Measurements from ENCODE around the gene HMGB4. TPM values are rescaled to one million over a fixed set of nuclear protein-coding genes. Genes with fewer than 3 reads are reported as not detected.

HMGB4 gene
- total RNA-seq, 1 donor from 2014 or later, result not detected

DNA sequence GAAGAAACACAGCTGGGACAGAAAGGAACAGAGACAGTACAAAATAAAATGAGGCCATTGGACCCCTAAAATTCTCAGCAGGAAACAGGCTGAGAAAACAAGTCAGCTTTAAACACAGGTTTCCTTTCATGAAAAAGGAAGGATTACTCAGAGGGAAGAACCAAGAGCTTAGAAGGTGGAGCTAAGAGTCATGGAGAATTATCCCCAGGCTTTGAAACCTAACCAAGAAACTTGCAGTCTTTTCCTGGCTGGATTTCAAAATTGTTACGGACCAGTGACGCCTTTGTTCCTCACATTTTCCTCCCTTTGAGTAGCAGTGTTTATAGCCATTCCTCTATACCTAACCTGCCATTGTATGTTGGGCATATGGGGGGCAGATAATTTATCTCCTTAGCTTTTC is 8.8 kb downstream of the HMGB4 start:
- TF ChIP-seq, protein P1, sequence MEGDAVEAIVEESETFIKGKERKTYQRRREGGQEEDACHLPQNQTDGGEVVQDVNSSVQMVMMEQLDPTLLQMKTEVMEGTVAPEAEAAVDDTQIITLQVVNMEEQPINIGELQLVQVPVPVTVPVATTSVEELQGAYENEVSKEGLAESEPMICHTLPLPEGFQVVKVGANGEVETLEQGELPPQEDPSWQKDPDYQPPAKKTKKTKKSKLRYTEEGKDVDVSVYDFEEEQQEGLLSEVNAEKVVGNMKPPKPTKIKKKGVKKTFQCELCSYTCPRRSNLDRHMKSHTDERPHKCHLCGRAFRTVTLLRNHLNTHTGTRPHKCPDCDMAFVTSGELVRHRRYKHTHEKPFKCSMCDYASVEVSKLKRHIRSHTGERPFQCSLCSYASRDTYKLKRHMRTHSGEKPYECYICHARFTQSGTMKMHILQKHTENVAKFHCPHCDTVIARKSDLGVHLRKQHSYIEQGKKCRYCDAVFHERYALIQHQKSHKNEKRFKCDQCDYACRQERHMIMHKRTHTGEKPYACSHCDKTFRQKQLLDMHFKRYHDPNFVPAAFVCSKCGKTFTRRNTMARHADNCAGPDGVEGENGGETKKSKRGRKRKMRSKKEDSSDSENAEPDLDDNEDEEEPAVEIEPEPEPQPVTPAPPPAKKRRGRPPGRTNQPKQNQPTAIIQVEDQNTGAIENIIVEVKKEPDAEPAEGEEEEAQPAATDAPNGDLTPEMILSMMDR (IDR thresholded peaks at IDR 0.05; ENCODE audit: unreplicated experiment), result no peak
- Mint-ChIP-seq H3K4me3 (ENCODE audit: unreplicated experiment) (no peak overlapping the region), H3K4me1 (ENCODE audit: unreplicated experiment) (no peaks in the 10 kb centered on the region), H3K36me3 (ENCODE audit: low read depth, unreplicated experiment) (no peaks in the 10 kb centered on the region), H3K9me3 (ENCODE audit: unreplicated experiment) (no peaks in the 10 kb centered on the region), H3K27ac (ENCODE audit: unreplicated experiment) (no peak overlapping the region), H3K27me3 (ENCODE audit: unreplicated experiment) (no peaks in the 10 kb centered on the region)
- DNase-seq (ENCODE audit: low spot score), result no peak

DNA sequence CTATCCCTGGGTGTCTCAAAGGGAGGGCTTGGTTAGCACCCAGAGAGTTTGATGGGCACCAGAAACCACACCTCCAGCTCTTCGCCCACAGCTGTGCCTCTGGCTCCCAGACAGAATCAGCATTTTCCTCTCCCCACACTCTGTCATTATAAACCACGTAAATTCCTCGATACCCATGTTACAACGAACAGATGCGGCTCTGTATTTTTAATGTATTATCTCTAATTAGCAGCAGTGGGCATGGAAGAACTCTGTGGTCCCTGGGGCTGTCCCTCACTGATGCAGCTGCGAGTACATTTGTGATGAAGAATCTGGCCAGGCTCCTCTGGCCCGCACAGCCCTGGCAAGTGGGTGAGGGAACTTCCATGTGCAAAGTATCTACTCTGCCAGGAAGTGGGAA is 10.8 kb downstream of the HMGB4 start:
- H3K4me3 Mint-ChIP-seq (ENCODE audit: unreplicated experiment), result no peak overlapping the region
- TF ChIP-seq, protein P1 (IDR thresholded peaks at IDR 0.05; ENCODE audit: unreplicated experiment), result no peak
- no peak overlapping the region for H3K27ac Mint-ChIP-seq (ENCODE audit: unreplicated experiment)
- H3K27me3 Mint-ChIP-seq (ENCODE audit: unreplicated experiment), result no peaks in the 10 kb centered on the region
- no peaks in the 10 kb centered on the region for H3K36me3 Mint-ChIP-seq (ENCODE audit: low read depth, unreplicated experiment)
- no peaks in the 10 kb centered on the region for H3K4me1 Mint-ChIP-seq (ENCODE audit: unreplicated experiment)
- DNase-seq (ENCODE audit: low spot score), result no peak
- H3K9me3 Mint-ChIP-seq (ENCODE audit: unreplicated experiment), result no peaks in the 10 kb centered on the region

DNA sequence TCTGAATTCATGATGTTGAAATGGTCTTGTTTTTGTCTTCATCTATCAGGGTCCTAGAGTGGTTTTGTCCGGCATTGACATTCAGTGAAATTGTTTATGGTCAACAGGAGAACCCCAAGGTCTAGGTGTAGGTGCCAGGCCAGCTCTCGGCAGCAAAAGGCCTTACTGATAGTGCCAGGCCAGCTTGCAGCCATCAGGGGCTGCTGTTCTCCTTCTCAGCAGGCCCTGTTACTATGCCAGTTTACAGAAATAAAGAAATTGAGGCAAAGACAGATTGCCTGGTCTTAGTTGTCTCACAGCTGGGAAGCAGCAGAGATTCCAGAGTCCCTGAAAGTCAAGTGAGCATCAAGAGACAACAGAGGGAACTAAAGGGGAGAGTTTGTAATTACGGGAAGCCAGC is 12.0 kb downstream of the HMGB4 start:
- no peak overlapping the region for H3K27ac Mint-ChIP-seq (ENCODE audit: unreplicated experiment)
- H3K4me1 Mint-ChIP-seq (ENCODE audit: unreplicated experiment), result no peaks in the 10 kb centered on the region
- no peaks in the 10 kb centered on the region for H3K27me3 Mint-ChIP-seq (ENCODE audit: unreplicated experiment)
- H3K4me3 Mint-ChIP-seq (ENCODE audit: unreplicated experiment), result no peak overlapping the region
- TF ChIP-seq, protein P1 (IDR thresholded peaks at IDR 0.05; ENCODE audit: unreplicated experiment), result no peak
- H3K36me3 Mint-ChIP-seq (ENCODE audit: low read depth, unreplicated experiment), result no peaks in the 10 kb centered on the region
- no peaks in the 10 kb centered on the region for H3K9me3 Mint-ChIP-seq (ENCODE audit: unreplicated experiment)
- no peak for DNase-seq (ENCODE audit: low spot score)

DNA sequence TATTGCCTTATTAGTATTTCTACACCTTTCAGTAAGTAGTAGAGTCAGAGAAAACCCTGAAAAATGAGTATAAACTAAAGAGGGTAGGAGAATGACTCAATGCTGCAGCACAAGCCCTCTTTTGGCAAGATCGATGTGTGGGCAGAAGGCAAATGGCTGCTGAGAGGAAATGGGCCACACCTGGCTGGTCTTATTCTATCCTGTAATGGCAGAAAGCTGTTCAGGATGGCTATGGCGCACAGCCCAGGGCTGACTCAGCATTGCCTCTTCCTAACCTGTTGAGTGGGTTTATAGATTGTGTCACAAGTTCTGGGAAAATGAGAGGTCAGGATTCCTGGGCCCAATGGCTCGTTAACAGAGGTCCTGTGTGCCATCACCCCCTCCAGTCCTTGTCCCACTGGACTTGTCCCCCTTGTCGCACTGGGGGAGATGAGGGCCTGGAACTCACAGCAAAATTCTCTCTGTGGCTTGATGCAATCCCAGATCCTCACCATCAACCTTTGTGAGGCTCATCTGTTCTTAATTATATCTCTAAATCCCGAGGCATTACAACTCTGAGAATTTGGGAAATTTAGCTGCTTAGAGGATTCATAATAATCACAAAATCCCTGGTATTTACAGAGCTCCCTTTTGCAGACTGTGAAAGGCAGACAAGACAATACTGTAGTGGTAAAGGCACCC is 13.2 kb downstream of the HMGB4 start:
- DNase-seq (ENCODE audit: low spot score), result no peak
- TF ChIP-seq, protein P1 (IDR thresholded peaks at IDR 0.05; ENCODE audit: unreplicated experiment), result no peak
- H3K27me3 Mint-ChIP-seq (ENCODE audit: unreplicated experiment), result no peaks in the 10 kb centered on the region
- H3K4me3 Mint-ChIP-seq (ENCODE audit: unreplicated experiment), result no peak overlapping the region
- no peaks in the 10 kb centered on the region for H3K9me3 Mint-ChIP-seq (ENCODE audit: unreplicated experiment)
- no peaks in the 10 kb centered on the region for H3K4me1 Mint-ChIP-seq (ENCODE audit: unreplicated experiment)
- H3K27ac Mint-ChIP-seq (ENCODE audit: unreplicated experiment), result no peak overlapping the region
- no peaks in the 10 kb centered on the region for H3K36me3 Mint-ChIP-seq (ENCODE audit: low read depth, unreplicated experiment)

DNA sequence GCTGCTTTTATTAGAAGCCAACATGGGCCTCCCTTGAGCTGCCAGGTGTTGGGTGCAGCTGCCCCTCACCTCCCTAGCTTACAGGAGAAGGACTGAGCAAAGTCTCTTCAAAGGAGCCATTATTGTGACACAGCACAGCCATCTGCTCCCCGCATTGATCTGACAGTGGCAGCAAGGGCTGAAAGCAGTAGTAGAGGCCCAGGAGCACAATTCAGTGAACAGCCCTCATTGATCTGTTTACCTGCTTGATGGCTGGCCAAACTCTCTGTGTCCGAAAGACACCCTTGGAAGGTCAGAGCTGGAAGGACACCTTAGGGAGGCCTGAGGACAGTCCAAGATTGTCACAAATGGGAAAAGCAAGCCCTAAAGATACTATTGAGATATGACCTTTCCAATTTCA is 14.5 kb downstream of the HMGB4 start:
- Mint-ChIP-seq H3K9me3 (ENCODE audit: unreplicated experiment) (no peaks in the 10 kb centered on the region), H3K27ac (ENCODE audit: unreplicated experiment) (no peak overlapping the region)
- TF ChIP-seq, protein P1 (IDR thresholded peaks at IDR 0.05; ENCODE audit: unreplicated experiment), result no peak

More for the DNA sequence above, 14.5 kb downstream of the HMGB4 start:
- H3K4me3 Mint-ChIP-seq (ENCODE audit: unreplicated experiment), result no peak overlapping the region
- no peaks in the 10 kb centered on the region for H3K27me3 Mint-ChIP-seq (ENCODE audit: unreplicated experiment)
- no peak for DNase-seq (ENCODE audit: low spot score)
- H3K36me3 Mint-ChIP-seq (ENCODE audit: low read depth, unreplicated experiment), result no peaks in the 10 kb centered on the region
- no peaks in the 10 kb centered on the region for H3K4me1 Mint-ChIP-seq (ENCODE audit: unreplicated experiment)

Measured in endothelial cell (in vitro differentiated cells).